ENCODE results near the gene RASSF4.

The RASSF4 gene

GRCh38 chr10:44966129-44966815 lies 6.7 kb downstream of the RASSF4 start:
- no peak overlapping the region for H3K27ac ChIP-seq
- TF ChIP-seq CTCF (conservative IDR thresholded peaks at IDR 0.05) = no peak
- TF ChIP-seq ZFX (IDR thresholded peaks at IDR 0.05) = no peak

- H3K27ac ChIP-seq = no peak overlapping the region
- TF ChIP-seq ZFX (IDR thresholded peaks at IDR 0.05) = no peak
- peak; percentile 39 for TF ChIP-seq CTCF (conservative IDR thresholded peaks at IDR 0.05)
These were observed 7.4 kb downstream of the RASSF4 start for GRCh38 chr10:44966816-44967509.

GRCh38 chr10:44967616-44968015 lies 8.0 kb downstream of the RASSF4 start:
- H3K27ac ChIP-seq = no peak overlapping the region
- no peak for TF ChIP-seq ZFX (IDR thresholded peaks at IDR 0.05)
- TF ChIP-seq CTCF (conservative IDR thresholded peaks at IDR 0.05) = no peak

- H3K27ac ChIP-seq = no peak overlapping the region
- no peak for TF ChIP-seq ZFX (IDR thresholded peaks at IDR 0.05)
- no peak for TF ChIP-seq CTCF (conservative IDR thresholded peaks at IDR 0.05)
These were observed 8.5 kb downstream of the RASSF4 start for GRCh38 chr10:44968091-44968490.

GRCh38 chr10:44968500-44969400 lies 9.1 kb downstream of the RASSF4 start:
- TF ChIP-seq ZFX (IDR thresholded peaks at IDR 0.05) (no peak), CTCF (conservative IDR thresholded peaks at IDR 0.05) (no peak)
- no peak overlapping the region for H3K27ac ChIP-seq

GRCh38 chr10:44969854-44970253 lies 10.3 kb downstream of the RASSF4 start:
- H3K27ac ChIP-seq = no peak overlapping the region
- TF ChIP-seq ZFX (IDR thresholded peaks at IDR 0.05) (no peak), CTCF (conservative IDR thresholded peaks at IDR 0.05) (no peak)

Measured in C4-2B (cell line).